GM08714 (cell line): Measurements from ENCODE around the gene FBXO9.
"Not testable (repeated sequence)": the region's sequence is repeated elsewhere in the genome, so short reads cannot be mapped to it uniquely, and the experiment has no call there.

Source experiments
- H3K4me3 ChIP-seq: fragments of 200-500 bp; sonication (Bioruptor generic); 2 replicates; pipeline ENCODE4 v1.5.1; 2014; ENCODE audit warnings: mild to moderate bottlenecking, low read length, inconsistent platforms
- ZNF274 ChIP-seq: IDR thresholded peaks from 2 replicates; pipeline ENCODE4 v1.6.1; 2012; ENCODE audit warnings: mild to moderate bottlenecking, low read depth, low read length

Gene FBXO9

GRCh38 chr6:53059648-53060589, 5.3 kb upstream of the FBXO9 start:
- H3K4me3 ChIP-seq: no peak overlapping the region; the same call in 1 of the 2 replicates
- no peak for TF ChIP-seq ZNF274

- peak overlapping the region; percentile 98 for H3K4me3 ChIP-seq
- TF ChIP-seq ZNF274: no peak
Observed at GRCh38 chr6:53062169-53062539, 3.0 kb upstream of the FBXO9 start.

- H3K4me3 ChIP-seq: not testable (repeated sequence)
Observed at GRCh38 chr6:53064255-53064654, 949 bp upstream of the FBXO9 start.

- no peak for TF ChIP-seq ZNF274
- H3K4me3 ChIP-seq: peak overlapping the region; percentile 87
Observed at GRCh38 chr6:53064726-53065265, 408 bp upstream of the FBXO9 start.

- TF ChIP-seq ZNF274: no peak
- H3K4me3 ChIP-seq: peak overlapping the region; percentile 87
Observed at GRCh38 chr6:53066077-53066417, 843 bp downstream of the FBXO9 start.

- no peak for TF ChIP-seq ZNF274
- H3K4me3 ChIP-seq: peak overlapping the region; percentile 87; the same call in 1 of the 2 replicates
Observed at GRCh38 chr6:53066874-53067706, 1.9 kb downstream of the FBXO9 start.

- no peak overlapping the region for H3K4me3 ChIP-seq
- TF ChIP-seq ZNF274: no peak
Observed at GRCh38 chr6:53067849-53068361, 2.7 kb downstream of the FBXO9 start.

- no peak overlapping the region for H3K4me3 ChIP-seq
- TF ChIP-seq ZNF274: no peak
Observed at GRCh38 chr6:53069427-53069826, 4.2 kb downstream of the FBXO9 start.

- TF ChIP-seq ZNF274: no peak
- H3K4me3 ChIP-seq: no peak overlapping the region
Observed at GRCh38 chr6:53070806-53071205, 5.6 kb downstream of the FBXO9 start.

GRCh38 chr6:53074347-53074746, 9.1 kb downstream of the FBXO9 start:
- TF ChIP-seq ZNF274: no peak
- no peak overlapping the region for H3K4me3 ChIP-seq

GRCh38 chr6:53080813-53081212, 15.6 kb downstream of the FBXO9 start:
- no peak overlapping the region for H3K4me3 ChIP-seq
- TF ChIP-seq ZNF274: no peak

- no peak overlapping the region for H3K4me3 ChIP-seq
- no peak for TF ChIP-seq ZNF274
Observed at GRCh38 chr6:53086302-53086701, 21.1 kb downstream of the FBXO9 start.

- H3K4me3 ChIP-seq: no peak overlapping the region
- no peak for TF ChIP-seq ZNF274
Observed at GRCh38 chr6:53089948-53090347, 24.7 kb downstream of the FBXO9 start.

- H3K4me3 ChIP-seq: no peak overlapping the region
- no peak for TF ChIP-seq ZNF274
Observed at GRCh38 chr6:53090576-53090975, 25.4 kb downstream of the FBXO9 start.
